Measurements from ENCODE around the gene PRSS33. TPM values are rescaled to one million over a fixed set of nuclear protein-coding genes. Genes with fewer than 3 reads are reported as not detected.

PRSS33 gene
- 0.09 and 0.15 TPM in 2 replicates for polyA plus RNA-seq (2014; cell fraction: cytosol; rRNA removed)
- polyA plus RNA-seq (2014; cell fraction: nucleus; rRNA removed): 0.21 TPM in 1 of 2 replicates, not detected in the other

- DNase-seq (ENCODE audit: low spot score): no peak
Observed at GRCh38 chr16:2787406-2787805, at the start of gene PRSS33. Gene PRSS33, minus strand, starts transcription at chr16:2787560. Its CDS starts 1,013 bp downstream, at chr16:2786547.

- DNase-seq (ENCODE audit: low spot score): no peak
Observed at GRCh38 chr16:2836646-2837508, 49.5 kb upstream of the PRSS33 start.

GRCh38 chr16:2835638-2836493 lies 48.5 kb upstream of the PRSS33 start:
- DNase-seq (ENCODE audit: low spot score): no peak

GRCh38 chr16:2834968-2835367 lies 47.6 kb upstream of the PRSS33 start:
- no peak for DNase-seq (ENCODE audit: low spot score)

- DNase-seq (ENCODE audit: low spot score): no peak
Observed at GRCh38 chr16:2833776-2834175, 46.4 kb upstream of the PRSS33 start.

- no peak for DNase-seq (ENCODE audit: low spot score)
Observed at GRCh38 chr16:2831203-2831602, 43.8 kb upstream of the PRSS33 start.

GRCh38 chr16:2830355-2830695 lies 43.0 kb upstream of the PRSS33 start:
- DNase-seq (ENCODE audit: low spot score): no peak

- no peak for DNase-seq (ENCODE audit: low spot score)
Observed at GRCh38 chr16:2829501-2830354, 42.4 kb upstream of the PRSS33 start, which contains the start of gene ZG16B. Gene ZG16B, plus strand, starts transcription at chr16:2830303. Its CDS starts 139 bp downstream, at chr16:2830442.

- DNase-seq (ENCODE audit: low spot score): no peak
Observed at GRCh38 chr16:2828876-2829430, 41.6 kb upstream of the PRSS33 start.

GRCh38 chr16:2828521-2828840 lies 41.1 kb upstream of the PRSS33 start:
- DNase-seq (ENCODE audit: low spot score): no peak

- no peak for DNase-seq (ENCODE audit: low spot score)
Observed at GRCh38 chr16:2827831-2828520, 40.6 kb upstream of the PRSS33 start.

- no peak for DNase-seq (ENCODE audit: low spot score)
Observed at GRCh38 chr16:2827374-2827791, 40.0 kb upstream of the PRSS33 start.

GRCh38 chr16:2826591-2827373 lies 39.4 kb upstream of the PRSS33 start:
- DNase-seq (ENCODE audit: low spot score): no peak

- no peak for DNase-seq (ENCODE audit: low spot score)
Observed at GRCh38 chr16:2825906-2826305, 38.5 kb upstream of the PRSS33 start.

- no peak for DNase-seq (ENCODE audit: low spot score)
Observed at GRCh38 chr16:2825049-2825742, 37.8 kb upstream of the PRSS33 start.

GRCh38 chr16:2824626-2825025 lies 37.3 kb upstream of the PRSS33 start:
- DNase-seq (ENCODE audit: low spot score): no peak

- DNase-seq (ENCODE audit: low spot score): no peak
Observed at GRCh38 chr16:2822496-2822895, 35.1 kb upstream of the PRSS33 start.

- no peak for DNase-seq (ENCODE audit: low spot score)
Observed at GRCh38 chr16:2822158-2822495, 34.8 kb upstream of the PRSS33 start.

- DNase-seq (ENCODE audit: low spot score): no peak
Observed at GRCh38 chr16:2821487-2822157, 34.3 kb upstream of the PRSS33 start.
